Sigmoid colon (tissue), 7 donors: ENCODE measurements around the gene NOS1AP. TPM values are rescaled to one million over a fixed set of nuclear protein-coding genes. Genes with fewer than 3 reads are reported as not detected.

Experiments used
- DNase-seq: peaks from one replicate; pipeline ENCODE4 v3.0.0-alpha.2; 2019
- H3K27ac ChIP-seq, 4 donors: fragments of 200-600 bp; sonication (generic); one replicate each; pipeline ENCODE4 v1.5.1; 2016 to 2019; ENCODE audit warnings: mild to moderate bottlenecking in 1 of 4
- H3K27me3 ChIP-seq, 3 donors: fragments of 200-600 bp; sonication (generic); one replicate each; pipeline ENCODE4 v1.5.1; 2019; ENCODE audit warnings: mild to moderate bottlenecking in 1 of 3
- H3K36me3 ChIP-seq, 4 donors: fragments of 200-600 bp; sonication (generic); one replicate each; pipeline ENCODE4 v1.5.1; 2016 to 2019
- H3K4me1 ChIP-seq, 4 donors: fragments of 200-600 bp; sonication (generic); one replicate each; pipeline ENCODE4 v1.5.1; 2017 to 2019
- H3K4me3 ChIP-seq, 4 donors: fragments of 200-600 bp; sonication (generic); one replicate each; pipeline ENCODE4 v1.5.1; 2017 to 2019; ENCODE audit warnings: mild to moderate bottlenecking in 2 of 4, moderate library complexity in 1 of 4
- H3K9me3 ChIP-seq, 4 donors: fragments of 200-600 bp in 3 of 4; sonication (generic) in 3 of 4; one replicate each; pipeline versions ENCODE4 v1.5.1 to v1.6.1; 2013 to 2019
- EP300 ChIP-seq, 4 donors: sonication (generic); formaldehyde crosslinking; IDR thresholded peaks; one replicate each; pipeline ENCODE4 v1.6.1; 2017; ENCODE audit warnings: antibody characterized with exemption in 4 of 4
- POLR2A ChIP-seq, 2 donors: fragments of 450-650 bp; IDR thresholded peaks; one replicate each; pipeline ENCODE4 v1.6.1; 2016; ENCODE audit warnings: antibody characterized with exemption in 2 of 2, mild to moderate bottlenecking in 2 of 2, moderate library complexity in 2 of 2
- POLR2AphosphoS5 ChIP-seq, 4 donors: sonication (generic); formaldehyde crosslinking; IDR thresholded peaks; one replicate each; pipeline ENCODE4 v1.6.1; 2017; ENCODE audit warnings: antibody characterized with exemption in 4 of 4
- WGBS, 2 donors: extraction: QIAGEN DNeasy Blood & Tissue Kit; methylation state at CpG; one replicate each; pipeline ENCODE4 v1.1.7; 2013; 5-methylcytosine and 5-hydroxymethylcytosine counted together
- intact Hi-C: fragments of 100-400 bp; cut with DNase I; formaldehyde crosslinking; loops from one replicate; pipeline ENCODE4 v1.15.1; 2023
- polyA plus RNA-seq, 3 donors: library from polyadenylated mRNA; stranded (reverse); fragments of 200-250 nt; gene quantifications; one replicate each; pipeline ENCODE4 v1.2.3, GENCODE V29; 2013
- total RNA-seq, 4 donors: library from RNA; depleted of rRNA; stranded (reverse); fragments of >200 nt; gene quantifications; one replicate each; pipeline ENCODE4 v1.1.0, GENCODE V29; 2016
- TF ChIP-seq, protein P1 (sequence below), 4 experiments: fragments of 450-650 bp in 3 of 4; fragments of 200-600 bp in 1 of 4; IDR thresholded peaks; one replicate each; pipeline ENCODE4 v1.5.1; 2016 to 2019; ENCODE audit warnings: antibody characterized with exemption in 4 of 4, mild to moderate bottlenecking in 3 of 4, moderate library complexity in 2 of 4
- donor health status: healthy with polysubstance abuse.
- donor health status: Bipolar disorder and iron deficiency.
- donor health status: healthy.

Gene NOS1AP
- total and polyA plus RNA-seq, 7 donors = 1.2 to 11.9 (median 4.6) TPM

- WGBS, 2 donors = 88 to 97% methylated on average over 1 of the region's 1 CpG
These were observed 136.8 kb downstream of the NOS1AP start for GRCh38 chr1:162206300-162206699.

DNA sequence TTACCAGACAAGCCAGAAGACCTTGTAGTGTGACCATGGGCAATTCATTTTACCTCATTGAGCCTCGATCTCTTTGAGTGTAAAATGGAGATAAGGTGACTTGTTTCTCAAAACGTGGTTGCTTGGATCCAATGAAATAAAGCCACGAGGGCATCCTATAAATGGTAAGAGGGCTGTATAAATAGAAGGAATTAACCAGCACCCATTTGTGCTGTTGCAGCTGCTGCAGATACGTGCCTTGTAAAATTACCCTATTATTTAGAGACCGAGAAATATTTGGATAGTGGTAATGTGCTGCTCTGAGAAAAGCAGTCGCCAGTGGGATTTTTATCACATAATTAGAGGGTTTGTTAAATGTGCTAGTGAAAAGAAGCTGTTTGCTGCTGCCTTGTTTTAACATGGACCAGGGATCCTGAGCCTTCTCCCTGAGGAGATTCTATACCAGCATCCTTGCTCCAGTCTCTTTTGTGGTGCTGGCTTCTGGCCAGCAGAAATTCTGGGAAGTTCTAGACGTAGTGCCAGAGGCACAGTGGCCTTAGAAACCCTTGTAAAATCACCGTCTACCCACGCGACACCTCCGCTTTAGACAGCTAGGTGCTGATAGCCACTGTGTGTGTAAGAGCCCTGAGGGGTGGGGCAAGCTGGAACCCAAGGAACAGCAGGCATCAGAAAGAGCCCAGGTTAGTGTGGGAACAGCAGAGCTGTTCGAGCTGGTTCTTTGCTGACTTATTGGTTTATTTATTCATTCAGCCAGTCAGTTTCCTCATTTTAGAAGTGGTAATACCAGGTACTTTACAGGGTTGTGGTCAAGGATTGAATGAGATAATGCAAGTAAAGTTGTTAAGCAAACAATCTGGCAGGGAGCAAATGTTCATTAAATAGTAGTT, 137.5 kb downstream of the NOS1AP start:
- H3K9me3 ChIP-seq = no peaks in the 10 kb centered on the region
- peak overlapping the region; percentile 59 to 80 (median 72) for H3K27ac ChIP-seq
- H3K27me3 ChIP-seq = no peaks in the 10 kb centered on the region
- no peaks in the 10 kb centered on the region for H3K36me3 ChIP-seq
- intact Hi-C loops = no loop called here
- WGBS, 2 donors = 10 to 52% methylated on average over 12 of the region's 12 CpGs
- no peak for TF ChIP-seq POLR2A (IDR thresholded peaks at IDR 0.05)
- TF ChIP-seq, protein P1, sequence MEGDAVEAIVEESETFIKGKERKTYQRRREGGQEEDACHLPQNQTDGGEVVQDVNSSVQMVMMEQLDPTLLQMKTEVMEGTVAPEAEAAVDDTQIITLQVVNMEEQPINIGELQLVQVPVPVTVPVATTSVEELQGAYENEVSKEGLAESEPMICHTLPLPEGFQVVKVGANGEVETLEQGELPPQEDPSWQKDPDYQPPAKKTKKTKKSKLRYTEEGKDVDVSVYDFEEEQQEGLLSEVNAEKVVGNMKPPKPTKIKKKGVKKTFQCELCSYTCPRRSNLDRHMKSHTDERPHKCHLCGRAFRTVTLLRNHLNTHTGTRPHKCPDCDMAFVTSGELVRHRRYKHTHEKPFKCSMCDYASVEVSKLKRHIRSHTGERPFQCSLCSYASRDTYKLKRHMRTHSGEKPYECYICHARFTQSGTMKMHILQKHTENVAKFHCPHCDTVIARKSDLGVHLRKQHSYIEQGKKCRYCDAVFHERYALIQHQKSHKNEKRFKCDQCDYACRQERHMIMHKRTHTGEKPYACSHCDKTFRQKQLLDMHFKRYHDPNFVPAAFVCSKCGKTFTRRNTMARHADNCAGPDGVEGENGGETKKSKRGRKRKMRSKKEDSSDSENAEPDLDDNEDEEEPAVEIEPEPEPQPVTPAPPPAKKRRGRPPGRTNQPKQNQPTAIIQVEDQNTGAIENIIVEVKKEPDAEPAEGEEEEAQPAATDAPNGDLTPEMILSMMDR (IDR thresholded peaks at IDR 0.05) = peak in 1 of 4 experiments; percentile 18
- peak; percentile 71 for DNase-seq
- H3K4me1 ChIP-seq = peaks cover 0 to 78% (median 59%) of the 10 kb centered on the region in 4 donors
- H3K4me3 ChIP-seq = peak overlapping the region in 2 of 4 donors; percentile 7 to 10

More at GRCh38 chr1:162206300-162206699, 136.8 kb downstream of the NOS1AP start:
- H3K9me3 ChIP-seq = no peaks in the 10 kb centered on the region
- peak overlapping the region; percentile 59 to 80 (median 72) for H3K27ac ChIP-seq
- no peaks in the 10 kb centered on the region for H3K36me3 ChIP-seq
- DNase-seq = no peak
- intact Hi-C loops = no loop called here
- peaks cover 0 to 71% (median 52%) of the 10 kb centered on the region in 4 donors for H3K4me1 ChIP-seq
- TF ChIP-seq, protein P1 (IDR thresholded peaks at IDR 0.05) = no peak
- TF ChIP-seq EP300 (IDR thresholded peaks at IDR 0.05) (no peak), POLR2A (IDR thresholded peaks at IDR 0.05) (no peak), POLR2AphosphoS5 (IDR thresholded peaks at IDR 0.05) (no peak)
- H3K4me3 ChIP-seq = no peak overlapping the region
- H3K27me3 ChIP-seq = no peaks in the 10 kb centered on the region

- no peak for DNase-seq
- Histone ChIP-seq H3K27me3 (no peaks in the 10 kb centered on the region), H3K9me3 (no peaks in the 10 kb centered on the region), H3K4me1 (peaks cover 0 to 87% (median 68%) of the 10 kb centered on the region in 4 donors), H3K27ac (peak overlapping the region in 3 of 4 donors; percentile 67 to 80 (median 76)), H3K4me3 (no peak overlapping the region), H3K36me3 (no peaks in the 10 kb centered on the region)
- 95% methylated on average over 3 of the region's 3 CpGs for WGBS, 2 donors
- intact Hi-C loops = no loop called here
- TF ChIP-seq, protein P1 (IDR thresholded peaks at IDR 0.05) = no peak
- no peak for TF ChIP-seq POLR2A (IDR thresholded peaks at IDR 0.05)
- TF ChIP-seq EP300 (IDR thresholded peaks at IDR 0.05) = no peak
- TF ChIP-seq POLR2AphosphoS5 (IDR thresholded peaks at IDR 0.05) = no peak
These were observed 138.4 kb downstream of the NOS1AP start for GRCh38 chr1:162207862-162208261.

GRCh38 chr1:162210196-162210595, 140.7 kb downstream of the NOS1AP start:
- Histone ChIP-seq H3K4me1 (peaks cover 0 to 99% (median 85%) of the 10 kb centered on the region in 4 donors), H3K27me3 (no peaks in the 10 kb centered on the region), H3K9me3 (no peaks in the 10 kb centered on the region), H3K36me3 (no peaks in the 10 kb centered on the region), H3K27ac (peak overlapping the region in 3 of 4 donors; percentile 23 to 80 (median 76)), H3K4me3 (no peak overlapping the region)
- DNase-seq = no peak
- intact Hi-C loops = loop anchor here (5.0 to 10.0 kb wide), 2 partner anchors 78 to 415 kb away; no protein-coding TSS in a partner anchor
- TF ChIP-seq, protein P1 (IDR thresholded peaks at IDR 0.05) = no peak
- TF ChIP-seq EP300 (IDR thresholded peaks at IDR 0.05) = no peak
- no peak for TF ChIP-seq POLR2A (IDR thresholded peaks at IDR 0.05)
- 79% methylated on average over 6 of the region's 6 CpGs for WGBS, 2 donors
